HG03439 (cell line): ENCODE results near the gene RNU5B-1.

Experiments
- ATAC-seq: cut with Tn5 transposase; IDR thresholded peaks from one replicate; pipeline ENCODE4 v1.9.1; 2021; ENCODE audit warnings: mild to moderate bottlenecking, moderate library complexity; ENCODE audit not compliant: unreplicated experiment

Gene RNU5B-1

GRCh38 chr15:65287520-65287855 lies 17.0 kb upstream of the RNU5B-1 start:
- ATAC-seq, result no peak

GRCh38 chr15:65289261-65289854 lies 15.1 kb upstream of the RNU5B-1 start:
- ATAC-seq, result no peak

- ATAC-seq, result no peak
Observed at GRCh38 chr15:65290228-65290627, 14.2 kb upstream of the RNU5B-1 start.

GRCh38 chr15:65292938-65293518 lies 11.4 kb upstream of the RNU5B-1 start:
- ATAC-seq, result no peak

GRCh38 chr15:65298731-65299130 lies 5.7 kb upstream of the RNU5B-1 start:
- no peak for ATAC-seq

GRCh38 chr15:65300924-65301441 lies 3.5 kb upstream of the RNU5B-1 start:
- no peak for ATAC-seq

GRCh38 chr15:65302061-65302460 lies 2.4 kb upstream of the RNU5B-1 start:
- no peak for ATAC-seq

- ATAC-seq, result no peak
Observed at GRCh38 chr15:65303687-65304380, 643 bp upstream of the RNU5B-1 start.

- ATAC-seq, result no peak
Observed at GRCh38 chr15:65305150-65305758, 777 bp downstream of the RNU5B-1 start.

GRCh38 chr15:65305776-65306175 lies 1.3 kb downstream of the RNU5B-1 start:
- ATAC-seq, result no peak

GRCh38 chr15:65306551-65306950 lies 2.1 kb downstream of the RNU5B-1 start:
- ATAC-seq, result no peak

- no peak for ATAC-seq
Observed at GRCh38 chr15:65307978-65308377, 3.5 kb downstream of the RNU5B-1 start.

- ATAC-seq, result no peak
Observed at GRCh38 chr15:65309882-65310418, 5.5 kb downstream of the RNU5B-1 start.

- no peak for ATAC-seq
Observed at GRCh38 chr15:65310431-65311137, 6.1 kb downstream of the RNU5B-1 start.

GRCh38 chr15:65311760-65312159 lies 7.3 kb downstream of the RNU5B-1 start:
- ATAC-seq, result no peak

- ATAC-seq, result no peak
Observed at GRCh38 chr15:65312400-65312916, 8.0 kb downstream of the RNU5B-1 start.

GRCh38 chr15:65318870-65319356 lies 14.4 kb downstream of the RNU5B-1 start:
- no peak for ATAC-seq

- no peak for ATAC-seq
Observed at GRCh38 chr15:65323071-65323511, 18.6 kb downstream of the RNU5B-1 start.

- ATAC-seq, result no peak
Observed at GRCh38 chr15:65326117-65326526, 21.6 kb downstream of the RNU5B-1 start.

- no peak for ATAC-seq
Observed at GRCh38 chr15:65326818-65327217, 22.3 kb downstream of the RNU5B-1 start.
